ENCODE measurements around the gene INTS13.
A peak's percentile ranks its signal among the peaks of the same experiment; 100 is the strongest.
"Not testable (repeated sequence)": the region's sequence is repeated elsewhere in the genome, so short reads cannot be mapped to it uniquely, and the experiment has no call there.

INTS13 gene, protein sequence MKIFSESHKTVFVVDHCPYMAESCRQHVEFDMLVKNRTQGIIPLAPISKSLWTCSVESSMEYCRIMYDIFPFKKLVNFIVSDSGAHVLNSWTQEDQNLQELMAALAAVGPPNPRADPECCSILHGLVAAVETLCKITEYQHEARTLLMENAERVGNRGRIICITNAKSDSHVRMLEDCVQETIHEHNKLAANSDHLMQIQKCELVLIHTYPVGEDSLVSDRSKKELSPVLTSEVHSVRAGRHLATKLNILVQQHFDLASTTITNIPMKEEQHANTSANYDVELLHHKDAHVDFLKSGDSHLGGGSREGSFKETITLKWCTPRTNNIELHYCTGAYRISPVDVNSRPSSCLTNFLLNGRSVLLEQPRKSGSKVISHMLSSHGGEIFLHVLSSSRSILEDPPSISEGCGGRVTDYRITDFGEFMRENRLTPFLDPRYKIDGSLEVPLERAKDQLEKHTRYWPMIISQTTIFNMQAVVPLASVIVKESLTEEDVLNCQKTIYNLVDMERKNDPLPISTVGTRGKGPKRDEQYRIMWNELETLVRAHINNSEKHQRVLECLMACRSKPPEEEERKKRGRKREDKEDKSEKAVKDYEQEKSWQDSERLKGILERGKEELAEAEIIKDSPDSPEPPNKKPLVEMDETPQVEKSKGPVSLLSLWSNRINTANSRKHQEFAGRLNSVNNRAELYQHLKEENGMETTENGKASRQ

DNA sequence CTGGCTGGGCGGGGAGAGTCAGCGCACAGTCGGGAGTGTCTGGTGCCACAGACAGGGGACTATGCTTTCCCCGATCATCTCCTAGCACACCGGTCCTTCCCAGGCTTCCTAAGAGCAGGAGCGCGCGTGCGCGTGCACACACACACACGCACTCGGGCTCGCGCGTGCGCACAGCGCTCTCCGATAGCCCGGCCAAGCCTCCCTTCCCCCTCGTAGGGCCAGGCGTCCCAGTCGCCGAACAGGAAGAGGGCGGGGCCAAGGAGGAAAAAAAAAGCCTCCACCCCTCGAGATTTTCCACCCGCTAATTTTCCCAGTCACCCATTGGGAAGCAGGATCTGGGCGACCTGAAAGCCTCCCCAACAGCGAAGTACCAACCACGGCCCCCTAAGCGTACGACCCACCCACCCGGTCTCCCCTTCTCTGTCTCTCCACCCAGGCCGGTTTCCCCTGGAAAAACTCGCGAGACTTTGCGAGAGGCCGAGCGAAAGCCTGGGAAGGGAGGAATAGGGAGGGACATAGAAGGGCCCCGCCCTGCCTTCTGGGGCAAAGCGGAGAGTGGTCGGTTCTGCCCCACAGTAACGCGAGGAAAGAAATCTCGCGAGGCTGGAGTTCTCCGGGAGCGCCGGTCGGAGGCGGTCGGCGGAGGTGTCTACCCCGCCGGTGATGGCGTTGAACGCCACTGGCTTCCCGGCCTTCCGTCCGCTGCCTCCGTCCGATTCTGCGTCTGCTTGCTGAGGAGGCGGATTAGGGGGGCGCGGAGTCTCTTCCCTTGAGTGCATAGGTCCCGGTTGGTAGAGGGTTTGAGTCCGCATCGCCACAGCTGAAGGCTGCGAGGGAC, at the start of gene INTS13, which contains the start of gene FGFR1OP2:
INTS13 (minus strand) TSS at position 119 of the 838 bp plus-strand sequence. CDS start 1,178 bp downstream, outside the sequence.
FGFR1OP2 (plus strand) TSS at position 608 of the 838 bp plus-strand sequence. CDS start 15,689 bp downstream, outside the sequence.
- Histone ChIP-seq H3K4me3 (ENCODE audit: low read length) (peak within 1 kb of the TSS; percentile 87), H3K27me3 (ENCODE audit: insufficient read depth, low read length) (no peaks in the 10 kb centered on the region), H3K4me1 (ENCODE audit: insufficient read depth, low read length) (peaks cover 37% of the 10 kb centered on the region), H3K36me3 (ENCODE audit: insufficient read depth, low read length) (no peaks in the 10 kb centered on the region), H3K9me3 (ENCODE audit: low read length) (no peaks in the 10 kb centered on the region), H2AFZ (ENCODE audit: low read depth, low read length) (peak within 1 kb of the TSS; percentile 50)

DNA sequence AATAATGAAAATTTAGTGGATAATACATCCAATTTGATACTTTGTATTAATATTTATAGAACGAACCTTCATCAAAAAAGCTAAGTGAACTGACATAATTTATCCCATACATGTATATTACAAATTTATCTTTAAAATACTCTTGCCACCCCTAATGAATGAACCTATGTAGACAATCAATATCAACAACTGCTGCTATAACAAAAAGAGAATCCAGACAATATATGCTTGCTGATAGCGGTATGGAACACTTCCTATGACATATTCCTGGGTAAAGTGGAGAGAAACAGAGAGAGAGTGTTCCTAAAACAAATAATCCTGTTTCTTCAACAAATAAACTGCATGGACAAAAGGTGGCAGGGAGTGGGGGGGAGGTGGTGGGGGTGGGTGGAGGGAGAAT, 45.1 kb upstream of the INTS13 start:
- H2AFZ ChIP-seq (ENCODE audit: low read depth, low read length), result no peak overlapping the region
- H3K36me3 ChIP-seq (ENCODE audit: insufficient read depth, low read length), result peaks cover 48% of the 10 kb centered on the region
- no peaks in the 10 kb centered on the region for H3K27me3 ChIP-seq (ENCODE audit: insufficient read depth, low read length)
- no peak overlapping the region for H3K4me3 ChIP-seq (ENCODE audit: low read length)
- H3K4me1 ChIP-seq (ENCODE audit: insufficient read depth, low read length), result no peaks in the 10 kb centered on the region
- H3K9me3 ChIP-seq (ENCODE audit: low read length), result no peaks in the 10 kb centered on the region

DNA sequence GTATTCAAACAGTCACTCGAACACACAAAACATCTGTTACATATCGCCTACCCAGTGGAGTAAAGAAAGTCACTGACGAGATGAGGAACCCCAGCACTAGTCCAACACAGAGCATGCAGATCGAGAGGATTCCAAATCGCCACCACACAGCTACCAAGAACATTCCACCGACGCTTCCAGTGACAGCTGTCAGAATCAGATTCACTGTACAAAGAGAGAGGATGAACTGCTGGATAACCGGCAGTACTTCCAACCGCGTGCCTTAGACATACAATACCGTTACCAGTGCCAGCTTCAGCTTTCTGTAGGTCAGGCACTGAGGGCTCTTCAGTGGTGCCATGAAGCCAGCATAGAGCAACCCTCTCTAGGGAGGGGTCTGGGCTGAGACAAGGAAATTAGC, 42.0 kb upstream of the INTS13 start:
- peaks cover 58% of the 10 kb centered on the region for H3K36me3 ChIP-seq (ENCODE audit: insufficient read depth, low read length)
- H3K4me1 ChIP-seq (ENCODE audit: insufficient read depth, low read length), result no peaks in the 10 kb centered on the region
- no peaks in the 10 kb centered on the region for H3K9me3 ChIP-seq (ENCODE audit: low read length)
- no peak overlapping the region for H3K4me3 ChIP-seq (ENCODE audit: low read length)
- H3K27me3 ChIP-seq (ENCODE audit: insufficient read depth, low read length), result no peaks in the 10 kb centered on the region
- no peak overlapping the region for H2AFZ ChIP-seq (ENCODE audit: low read depth, low read length)

DNA sequence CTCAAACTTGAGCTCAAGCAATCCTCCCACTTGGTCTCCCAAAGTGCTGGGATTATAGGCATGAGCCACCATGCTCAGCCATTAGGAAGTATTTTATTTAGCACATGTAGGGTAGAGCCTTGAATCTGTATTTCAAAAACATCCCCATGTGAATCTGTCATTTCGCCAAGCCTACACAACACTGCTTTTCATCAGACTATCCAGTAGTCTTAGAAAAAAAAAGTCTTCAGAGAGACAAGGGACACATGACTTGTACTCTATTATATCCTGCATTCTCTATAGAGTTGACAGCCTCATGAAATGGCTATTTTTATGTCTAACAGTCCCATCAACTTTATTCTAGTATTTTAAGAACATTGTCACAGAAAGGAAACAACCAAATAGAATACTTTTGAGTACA, 41.0 kb upstream of the INTS13 start:
- no peak overlapping the region for H3K4me3 ChIP-seq (ENCODE audit: low read length)
- H3K27me3 ChIP-seq (ENCODE audit: insufficient read depth, low read length), result no peaks in the 10 kb centered on the region
- no peaks in the 10 kb centered on the region for H3K9me3 ChIP-seq (ENCODE audit: low read length)
- peaks cover 65% of the 10 kb centered on the region for H3K36me3 ChIP-seq (ENCODE audit: insufficient read depth, low read length)
- H3K4me1 ChIP-seq (ENCODE audit: insufficient read depth, low read length), result no peaks in the 10 kb centered on the region
- H2AFZ ChIP-seq (ENCODE audit: low read depth, low read length), result no peak overlapping the region

DNA sequence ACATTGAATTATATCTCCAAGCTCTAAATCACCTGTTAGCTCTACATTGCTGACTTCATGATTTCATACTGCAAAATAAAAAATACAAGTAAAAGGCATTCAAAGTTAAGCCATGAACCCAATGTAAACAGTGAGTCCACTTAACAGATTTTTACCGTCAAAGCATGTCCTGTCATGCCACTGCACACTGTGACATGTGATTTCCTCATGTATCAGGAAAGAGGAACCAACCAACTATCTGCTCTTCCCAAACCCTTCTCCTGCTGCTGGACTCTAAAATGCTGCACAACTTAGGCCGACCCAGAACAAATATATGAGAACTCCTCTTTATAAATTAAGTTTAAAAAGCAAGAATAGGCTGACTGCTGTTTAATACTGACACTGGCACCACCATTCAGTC, 38.9 kb upstream of the INTS13 start:
- Histone ChIP-seq H3K9me3 (ENCODE audit: low read length) (no peaks in the 10 kb centered on the region), H3K27me3 (ENCODE audit: insufficient read depth, low read length) (no peaks in the 10 kb centered on the region), H3K4me3 (ENCODE audit: low read length) (no peak overlapping the region), H3K36me3 (ENCODE audit: insufficient read depth, low read length) (peaks cover 63% of the 10 kb centered on the region), H3K4me1 (ENCODE audit: insufficient read depth, low read length) (no peaks in the 10 kb centered on the region), H2AFZ (ENCODE audit: low read depth, low read length) (no peak overlapping the region)

DNA sequence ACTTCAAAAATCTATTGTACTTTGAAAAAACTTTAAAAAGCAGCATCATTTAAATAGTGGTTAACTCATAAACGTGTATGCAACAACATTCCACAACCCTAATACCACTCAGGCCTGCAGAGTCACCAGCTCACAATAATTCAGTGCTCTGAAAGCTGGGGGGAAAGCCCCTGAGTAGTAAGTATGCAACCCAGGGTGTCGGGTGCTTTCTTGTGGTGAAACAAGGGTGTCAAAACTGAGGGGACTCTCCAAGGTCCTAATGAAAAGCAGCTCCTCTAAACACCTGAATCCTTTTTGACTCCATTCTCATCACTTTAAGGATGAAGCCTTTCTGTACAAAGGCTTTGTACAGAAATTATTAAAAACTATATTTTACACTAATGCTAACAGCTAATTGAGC, 34.2 kb upstream of the INTS13 start:
- H3K9me3 ChIP-seq (ENCODE audit: low read length), result no peaks in the 10 kb centered on the region
- no peaks in the 10 kb centered on the region for H3K27me3 ChIP-seq (ENCODE audit: insufficient read depth, low read length)
- H3K4me3 ChIP-seq (ENCODE audit: low read length), result no peak overlapping the region
- peaks cover 63% of the 10 kb centered on the region for H3K36me3 ChIP-seq (ENCODE audit: insufficient read depth, low read length)
- no peaks in the 10 kb centered on the region for H3K4me1 ChIP-seq (ENCODE audit: insufficient read depth, low read length)
- no peak overlapping the region for H2AFZ ChIP-seq (ENCODE audit: low read depth, low read length)

DNA sequence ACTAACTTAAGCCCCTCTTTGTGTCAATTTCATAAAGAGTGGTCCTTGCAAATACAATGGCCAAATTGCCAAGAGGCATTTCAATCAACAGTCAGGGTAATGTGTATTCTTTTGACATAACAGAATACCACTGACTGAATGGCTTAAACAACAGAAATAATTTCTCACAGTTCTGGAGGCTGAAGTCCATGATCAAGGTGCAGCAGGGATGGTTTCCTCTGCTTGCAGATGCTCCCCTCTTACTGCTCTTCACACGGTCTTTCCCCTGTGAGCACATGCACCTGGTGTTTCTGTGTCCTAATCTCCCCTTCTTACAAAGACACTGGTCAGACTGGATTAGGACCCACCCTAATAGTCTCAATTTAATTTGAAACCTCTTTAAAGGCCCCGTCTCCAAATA, 32.4 kb upstream of the INTS13 start:
- Histone ChIP-seq H3K4me1 (ENCODE audit: insufficient read depth, low read length) (no peaks in the 10 kb centered on the region), H2AFZ (ENCODE audit: low read depth, low read length) (no peak overlapping the region), H3K4me3 (ENCODE audit: low read length) (no peak overlapping the region), H3K27me3 (ENCODE audit: insufficient read depth, low read length) (no peaks in the 10 kb centered on the region), H3K9me3 (ENCODE audit: low read length) (no peaks in the 10 kb centered on the region), H3K36me3 (ENCODE audit: insufficient read depth, low read length) (peaks cover 50% of the 10 kb centered on the region)

DNA sequence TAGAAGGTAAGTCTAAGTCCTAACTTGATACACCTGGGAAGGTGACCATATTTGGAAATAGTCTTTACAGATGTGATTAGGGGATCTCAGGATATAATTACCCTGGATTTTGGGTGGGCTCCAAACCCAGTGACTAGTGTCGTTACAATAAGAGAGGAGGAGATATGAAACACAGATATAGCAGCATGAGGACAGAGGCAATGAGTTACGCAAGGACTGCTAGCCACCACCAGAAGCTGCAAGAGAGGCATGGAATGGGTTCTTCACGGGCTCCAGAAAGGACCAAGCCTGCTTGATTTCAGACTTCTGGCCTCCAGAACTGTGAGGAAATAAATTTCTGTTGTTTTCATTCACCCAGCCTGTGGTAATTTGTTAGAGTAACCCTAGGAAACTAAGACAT, 29.1 kb upstream of the INTS13 start:
- H3K9me3 ChIP-seq (ENCODE audit: low read length), result no peaks in the 10 kb centered on the region
- H2AFZ ChIP-seq (ENCODE audit: low read depth, low read length), result no peak overlapping the region
- H3K4me1 ChIP-seq (ENCODE audit: insufficient read depth, low read length), result no peaks in the 10 kb centered on the region
- peaks cover 47% of the 10 kb centered on the region for H3K36me3 ChIP-seq (ENCODE audit: insufficient read depth, low read length)
- H3K4me3 ChIP-seq (ENCODE audit: low read length), result no peak overlapping the region
- no peaks in the 10 kb centered on the region for H3K27me3 ChIP-seq (ENCODE audit: insufficient read depth, low read length)

DNA sequence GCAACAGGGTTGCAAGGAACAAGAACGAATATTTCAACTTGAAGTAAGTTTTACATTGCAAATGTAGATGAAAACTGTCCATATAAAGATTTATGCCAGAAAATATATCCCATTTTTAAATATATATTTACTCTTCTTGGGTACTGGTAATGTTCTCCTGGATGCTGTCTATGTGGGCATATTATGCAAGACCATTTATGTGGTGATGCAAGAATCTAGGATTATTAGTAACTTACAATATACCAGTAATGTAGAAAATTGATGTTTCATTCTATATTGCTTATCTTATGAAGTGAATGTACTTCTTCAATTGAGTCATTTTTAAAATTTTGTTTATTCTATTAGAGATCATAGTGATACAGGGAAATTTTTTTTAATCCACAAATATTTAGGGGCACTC, 25.6 kb upstream of the INTS13 start:
- no peaks in the 10 kb centered on the region for H3K4me1 ChIP-seq (ENCODE audit: insufficient read depth, low read length)
- H3K27me3 ChIP-seq (ENCODE audit: insufficient read depth, low read length), result no peaks in the 10 kb centered on the region
- no peaks in the 10 kb centered on the region for H3K9me3 ChIP-seq (ENCODE audit: low read length)
- H3K4me3 ChIP-seq (ENCODE audit: low read length), result no peak overlapping the region
- H2AFZ ChIP-seq (ENCODE audit: low read depth, low read length), result no peak overlapping the region
- peaks cover 39% of the 10 kb centered on the region for H3K36me3 ChIP-seq (ENCODE audit: insufficient read depth, low read length)

DNA sequence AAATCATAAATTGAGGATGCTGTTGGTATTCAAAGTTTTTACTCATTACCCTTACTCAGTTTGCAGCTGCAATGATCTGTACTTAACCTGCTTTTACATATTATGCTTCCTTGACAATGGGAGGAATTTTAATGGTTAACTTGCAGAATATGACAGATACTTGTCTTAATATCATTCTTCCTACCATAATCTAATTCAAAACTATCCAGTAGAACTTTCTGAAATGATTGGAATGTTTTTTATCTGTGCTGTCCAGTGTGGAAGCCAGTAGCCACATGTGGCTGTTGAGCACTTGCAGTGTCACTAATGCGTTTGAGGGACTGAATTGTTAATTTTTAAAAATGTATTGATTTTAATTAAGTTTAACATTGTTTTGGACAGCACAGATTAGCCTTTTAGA, 24.0 kb upstream of the INTS13 start:
- no peak overlapping the region for H3K4me3 ChIP-seq (ENCODE audit: low read length)

DNA sequence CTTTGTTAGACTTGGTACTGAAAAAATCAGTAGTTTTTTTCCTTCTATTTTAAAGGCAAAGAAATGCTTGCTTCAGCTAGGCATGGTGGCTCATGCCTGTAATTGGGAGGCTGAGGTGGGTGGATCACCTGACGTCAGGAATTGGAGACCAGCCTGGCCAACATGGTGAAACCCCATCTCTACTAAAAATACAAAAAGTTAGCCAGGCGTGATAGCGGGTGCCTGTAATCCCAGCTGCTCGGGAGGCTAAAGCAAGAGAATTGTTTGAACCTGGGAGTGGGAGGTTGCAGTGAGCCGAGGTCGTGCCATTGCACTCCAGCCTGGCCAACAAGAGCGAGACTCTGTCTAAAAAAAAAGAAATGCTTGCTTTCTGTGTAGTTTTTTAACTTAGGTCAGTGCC, 23.6 kb upstream of the INTS13 start:
- H3K4me1 ChIP-seq (ENCODE audit: insufficient read depth, low read length); H3K27me3 ChIP-seq (ENCODE audit: insufficient read depth, low read length); H2AFZ ChIP-seq (ENCODE audit: low read depth, low read length); H3K9me3 ChIP-seq (ENCODE audit: low read length); H3K4me3 ChIP-seq (ENCODE audit: low read length): not testable (repeated sequence)
- peaks cover 47% of the 10 kb centered on the region for H3K36me3 ChIP-seq (ENCODE audit: insufficient read depth, low read length)

More for the DNA sequence above, 24.0 kb upstream of the INTS13 start:
- peaks cover 46% of the 10 kb centered on the region for H3K36me3 ChIP-seq (ENCODE audit: insufficient read depth, low read length)
- H3K4me1 ChIP-seq (ENCODE audit: insufficient read depth, low read length), result no peaks in the 10 kb centered on the region
- no peaks in the 10 kb centered on the region for H3K27me3 ChIP-seq (ENCODE audit: insufficient read depth, low read length)
- H2AFZ ChIP-seq (ENCODE audit: low read depth, low read length), result no peak overlapping the region
- H3K9me3 ChIP-seq (ENCODE audit: low read length), result no peaks in the 10 kb centered on the region

DNA sequence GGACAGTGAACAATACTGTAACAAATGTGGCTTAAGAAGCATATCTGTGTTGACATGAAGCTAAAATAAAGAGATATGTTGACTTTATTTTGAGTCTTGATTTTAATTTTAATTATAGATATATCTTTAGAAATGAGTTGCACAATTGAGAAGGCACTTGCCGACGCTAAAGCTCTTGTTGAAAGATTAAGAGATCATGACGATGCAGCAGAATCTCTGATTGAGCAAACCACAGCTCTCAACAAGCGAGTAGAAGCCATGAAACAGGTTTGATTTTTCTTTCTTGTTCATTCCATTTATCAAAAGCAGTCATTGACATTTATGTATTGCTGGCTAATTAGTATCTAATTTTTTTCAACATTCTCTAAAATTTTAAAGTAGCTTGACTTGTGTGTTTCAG, 16.2 kb upstream of the INTS13 start:
- H2AFZ ChIP-seq (ENCODE audit: low read depth, low read length), result no peak overlapping the region
- H3K4me3 ChIP-seq (ENCODE audit: low read length), result no peak overlapping the region
- peaks cover 22% of the 10 kb centered on the region for H3K36me3 ChIP-seq (ENCODE audit: insufficient read depth, low read length)
- H3K27me3 ChIP-seq (ENCODE audit: insufficient read depth, low read length), result no peaks in the 10 kb centered on the region
- no peaks in the 10 kb centered on the region for H3K4me1 ChIP-seq (ENCODE audit: insufficient read depth, low read length)
- no peaks in the 10 kb centered on the region for H3K9me3 ChIP-seq (ENCODE audit: low read length)

DNA sequence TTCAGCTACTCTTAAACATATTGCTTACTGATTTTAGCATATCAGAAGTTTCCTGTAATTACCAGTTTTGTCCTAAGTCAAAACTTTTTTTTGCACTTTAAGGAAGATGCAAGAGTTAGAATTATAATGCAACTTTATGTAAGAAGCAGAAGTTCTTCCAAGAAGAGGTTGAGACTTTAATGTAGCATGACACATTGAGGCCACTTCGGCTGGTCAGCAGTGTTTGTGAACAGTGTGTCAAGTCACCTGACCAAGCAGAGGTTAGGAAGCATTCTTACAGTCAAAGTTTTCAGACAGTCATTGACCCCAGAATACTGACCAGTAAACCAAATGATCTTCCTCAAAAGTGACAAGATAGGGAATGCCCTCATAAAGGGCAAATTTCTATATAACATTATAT, 15.7 kb upstream of the INTS13 start:
- Histone ChIP-seq H2AFZ (ENCODE audit: low read depth, low read length) (no peak overlapping the region), H3K4me3 (ENCODE audit: low read length) (no peak overlapping the region), H3K27me3 (ENCODE audit: insufficient read depth, low read length) (no peaks in the 10 kb centered on the region), H3K36me3 (ENCODE audit: insufficient read depth, low read length) (peaks cover 21% of the 10 kb centered on the region), H3K9me3 (ENCODE audit: low read length) (peaks cover under 1% of the 10 kb centered on the region), H3K4me1 (ENCODE audit: insufficient read depth, low read length) (no peaks in the 10 kb centered on the region)

Data from neuron (in vitro differentiated cells).